Neuronal stem cell (in vitro differentiated cells): ENCODE measurements around the gene PDSS1.

Source experiments
- DNase-seq: peaks from one replicate; pipeline ENCODE4 v3.0.0-alpha.2; 2013; ENCODE audit warnings: low spot score
- H2AFZ ChIP-seq: one replicate; pipeline ENCODE4 v1.6.1; 2013; ENCODE audit warnings: mild to moderate bottlenecking, low read length, inconsistent platforms
- H2AK5ac ChIP-seq: 2 replicates; pipeline ENCODE4 v1.6.1; 2013; ENCODE audit warnings: low read depth, mild to moderate bottlenecking, inconsistent platforms, low read length, moderate library complexity, mixed read lengths
- H2BK120ac ChIP-seq: 2 replicates; pipeline ENCODE4 v1.6.1; 2013; ENCODE audit warnings: low read depth, mild to moderate bottlenecking, inconsistent platforms, low read length, moderate library complexity, mixed read lengths
- H2BK12ac ChIP-seq: one replicate; pipeline ENCODE4 v1.6.1; 2013; ENCODE audit warnings: low read length, inconsistent platforms
- H2BK15ac ChIP-seq: 2 replicates; pipeline ENCODE4 v1.6.1; 2013; ENCODE audit warnings: mild to moderate bottlenecking, low read length, inconsistent platforms, mixed read lengths
- H2BK5ac ChIP-seq: one replicate; pipeline ENCODE4 v1.6.1; 2013; ENCODE audit warnings: inconsistent platforms, mild to moderate bottlenecking, low read length, moderate library complexity
- H3K14ac ChIP-seq: one replicate; pipeline ENCODE4 v1.6.1; 2013; ENCODE audit warnings: low read length, inconsistent platforms
- H3K18ac ChIP-seq: 2 replicates; pipeline ENCODE4 v1.6.1; 2013; ENCODE audit warnings: low read length, inconsistent platforms
- H3K23ac ChIP-seq: 2 replicates; pipeline ENCODE4 v1.6.1; 2013; ENCODE audit warnings: low read depth, mild to moderate bottlenecking, mixed read lengths, low read length, inconsistent platforms; ENCODE audit not compliant: poor library complexity
- H3K27ac ChIP-seq: replicated peaks from 3 replicates; pipeline ENCODE4 v1.5.1; 2013; ENCODE audit warnings: low read length, inconsistent platforms
- H3K27me3 ChIP-seq, 3 experiments: 2 replicates each; pipeline ENCODE4 v1.6.1; 2013; ENCODE audit warnings: low read length in 3 of 3, mild to moderate bottlenecking in 2 of 3, inconsistent platforms in 1 of 3, low read depth in 1 of 3, mixed read lengths in 1 of 3, moderate library complexity in 1 of 3; ENCODE audit not compliant: control insufficient read depth in 3 of 3, insufficient read depth in 3 of 3
- H3K36me3 ChIP-seq, 2 donors: replicated peaks in 1 of 2; 2 replicates each; pipeline ENCODE4 v1.6.1; 2013; ENCODE audit warnings: low read length in 2 of 2; ENCODE audit not compliant: control insufficient read depth in 2 of 2, insufficient read depth in 2 of 2
- H3K4ac ChIP-seq: 2 replicates; pipeline ENCODE4 v1.6.1; 2013; ENCODE audit warnings: inconsistent platforms, mild to moderate bottlenecking, low read length, moderate library complexity
- H3K4me1 ChIP-seq, 2 donors: 1 replicate in 1 of 2; 2 replicates in 1 of 2; pipeline ENCODE4 v1.6.1; 2013; ENCODE audit warnings: low read length in 2 of 2, low read depth in 1 of 2; ENCODE audit not compliant: control insufficient read depth in 2 of 2, insufficient read depth in 1 of 2
- H3K4me2 ChIP-seq: one replicate; pipeline ENCODE4 v1.6.1; 2013; ENCODE audit warnings: mild to moderate bottlenecking, low read length, inconsistent platforms; ENCODE audit not compliant: insufficient read depth, poor library complexity, severe bottlenecking
- H3K4me3 ChIP-seq, 2 donors: 2 replicates each; pipeline ENCODE4 v1.5.1; 2013; ENCODE audit warnings: low read length in 2 of 2, mild to moderate bottlenecking in 2 of 2, inconsistent platforms in 1 of 2, moderate library complexity in 1 of 2
- H3K79me1 ChIP-seq: one replicate; pipeline ENCODE4 v1.6.1; 2013; ENCODE audit warnings: low read depth, mild to moderate bottlenecking, inconsistent platforms, low read length, moderate library complexity
- H3K9ac ChIP-seq: one replicate; pipeline ENCODE4 v1.6.1; 2013; ENCODE audit warnings: mild to moderate bottlenecking, low read depth, low read length, inconsistent platforms; ENCODE audit not compliant: poor library complexity
- H3K9me3 ChIP-seq, 2 donors: replicated peaks in 1 of 2; 2 replicates each; pipeline versions ENCODE3 to v1.6.1; 2013; ENCODE audit warnings: low read length in 2 of 2, mild to moderate bottlenecking in 2 of 2, inconsistent platforms in 1 of 2, low read depth in 1 of 2, mixed read lengths in 1 of 2, moderate library complexity in 1 of 2; ENCODE audit not compliant: control insufficient read depth in 2 of 2, insufficient read depth in 1 of 2
- H4K8ac ChIP-seq: one replicate; pipeline ENCODE4 v1.6.1; 2013; ENCODE audit warnings: low read depth, mild to moderate bottlenecking, inconsistent platforms, low read length, moderate library complexity
- H4K91ac ChIP-seq: one replicate; pipeline ENCODE4 v1.6.1; 2013; ENCODE audit warnings: low read length, low read depth, mild to moderate bottlenecking, inconsistent platforms; ENCODE audit not compliant: poor library complexity
- WGBS, 2 donors: extraction: QIAGEN DNeasy Blood & Tissue Kit; methylation state at CpG; one replicate each; pipeline ENCODE4 v1.1.7; 2013; ENCODE audit warnings: missing lambda C conversion rate in 2 of 2, mixed read lengths in 1 of 2; ENCODE audit not compliant: insufficient read length in 2 of 2, insufficient replicate concordance in 1 of 2; ENCODE audit errors: extremely low coverage in 2 of 2; 5-methylcytosine and 5-hydroxymethylcytosine counted together

PDSS1 gene

GRCh38 chr10:26759008-26759407 is 61.5 kb downstream of the PDSS1 start:
- no peak overlapping the region for H3K9ac ChIP-seq
- no peak overlapping the region for H2AK5ac ChIP-seq
- H3K36me3 ChIP-seq, result peaks cover 0 to 36% of the 10 kb centered on the region in 2 donors
- no peak overlapping the region for H2BK12ac ChIP-seq
- no peak overlapping the region for H3K23ac ChIP-seq
- H2BK5ac ChIP-seq, result no peak overlapping the region
- no peak overlapping the region for H3K27ac ChIP-seq
- peaks cover 0 to 7% of the 10 kb centered on the region in 2 donors for H3K4me1 ChIP-seq
- H3K4me3 ChIP-seq, result no peak overlapping the region
- H4K8ac ChIP-seq, result no peak overlapping the region
- H3K18ac ChIP-seq, result no peak overlapping the region
- H3K27me3 ChIP-seq, result no peaks in the 10 kb centered on the region
- no peak for DNase-seq
- no peak overlapping the region for H3K4me2 ChIP-seq
- no peak overlapping the region for H4K91ac ChIP-seq
- H3K79me1 ChIP-seq, result no peaks in the 10 kb centered on the region
- H3K4ac ChIP-seq, result no peak overlapping the region
- no peak overlapping the region for H2BK15ac ChIP-seq
- no peak overlapping the region for H3K14ac ChIP-seq
- WGBS, 2 donors, result no CpG with 5 or more reads among the region's 4 CpGs
- no peaks in the 10 kb centered on the region for H3K9me3 ChIP-seq
- H2AFZ ChIP-seq, result no peak overlapping the region
- H2BK120ac ChIP-seq, result no peak overlapping the region

GRCh38 chr10:26765549-26765948 is 68.0 kb downstream of the PDSS1 start:
- Histone ChIP-seq H3K18ac (no peak overlapping the region), H2AFZ (no peak overlapping the region), H3K9me3 (no peaks in the 10 kb centered on the region), H3K4me3 (no peak overlapping the region), H3K27ac (no peak overlapping the region), H2BK120ac (no peak overlapping the region), H3K4me2 (no peak overlapping the region), H4K91ac (no peak overlapping the region), H3K36me3 (peaks cover 0 to 46% of the 10 kb centered on the region in 2 donors), H2BK5ac (no peak overlapping the region), H3K23ac (no peak overlapping the region), H3K4ac (no peak overlapping the region), H3K79me1 (peaks cover 1% of the 10 kb centered on the region), H3K9ac (no peak overlapping the region), H2AK5ac (no peak overlapping the region), H3K27me3 (no peaks in the 10 kb centered on the region), H4K8ac (no peak overlapping the region), H2BK12ac (no peak overlapping the region), H3K14ac (no peak overlapping the region), H3K4me1 (no peaks in the 10 kb centered on the region), H2BK15ac (no peak overlapping the region)
- DNase-seq, result no peak
- no CpG with 5 or more reads among the region's 2 CpGs for WGBS, 2 donors

- Histone ChIP-seq H2BK12ac (no peak overlapping the region), H3K14ac (no peak overlapping the region), H4K91ac (no peak overlapping the region), H3K4me1 (no peaks in the 10 kb centered on the region), H3K27ac (no peak overlapping the region), H3K27me3 (no peaks in the 10 kb centered on the region), H2BK15ac (no peak overlapping the region), H3K4ac (no peak overlapping the region), H2AFZ (no peak overlapping the region), H3K79me1 (peaks cover 1% of the 10 kb centered on the region), H2BK120ac (no peak overlapping the region), H3K23ac (no peak overlapping the region), H3K9ac (no peak overlapping the region), H3K9me3 (no peaks in the 10 kb centered on the region), H4K8ac (no peak overlapping the region), H3K18ac (no peak overlapping the region), H2AK5ac (no peak overlapping the region), H3K4me2 (no peak overlapping the region), H3K4me3 (no peak overlapping the region), H3K36me3 (peaks cover 0 to 22% of the 10 kb centered on the region in 2 donors), H2BK5ac (no peak overlapping the region)
- no CpG with 5 or more reads among the region's 4 CpGs for WGBS, 2 donors
- DNase-seq, result no peak
These were observed 72.6 kb downstream of the PDSS1 start for GRCh38 chr10:26770069-26770468.

GRCh38 chr10:26773633-26774032 is 76.1 kb downstream of the PDSS1 start:
- H2AFZ ChIP-seq, result no peak overlapping the region
- H4K8ac ChIP-seq, result no peak overlapping the region
- H2BK120ac ChIP-seq, result no peak overlapping the region
- no peak overlapping the region for H2BK15ac ChIP-seq
- H3K18ac ChIP-seq, result no peak overlapping the region
- no peaks in the 10 kb centered on the region for H3K27me3 ChIP-seq
- H2BK5ac ChIP-seq, result no peak overlapping the region
- H3K9me3 ChIP-seq, result no peaks in the 10 kb centered on the region
- H3K4me1 ChIP-seq, result no peaks in the 10 kb centered on the region
- H4K91ac ChIP-seq, result no peak overlapping the region
- no peak overlapping the region for H3K4ac ChIP-seq
- no peak overlapping the region for H3K14ac ChIP-seq
- H2AK5ac ChIP-seq, result no peak overlapping the region
- no peak overlapping the region for H2BK12ac ChIP-seq
- no peak overlapping the region for H3K27ac ChIP-seq
- peaks cover 1% of the 10 kb centered on the region for H3K79me1 ChIP-seq
- H3K4me3 ChIP-seq, result no peak overlapping the region
- peaks cover 0 to 2% of the 10 kb centered on the region in 2 donors for H3K36me3 ChIP-seq
- H3K4me2 ChIP-seq, result no peak overlapping the region
- no peak overlapping the region for H3K23ac ChIP-seq
- no CpG with 5 or more reads among the region's 2 CpGs for WGBS, 2 donors
- no peak overlapping the region for H3K9ac ChIP-seq
- DNase-seq, result no peak
